Measurements from ENCODE around the gene MAT1A. TPM values are rescaled to one million over a fixed set of nuclear protein-coding genes. Genes with fewer than 3 reads are reported as not detected.

Gene MAT1A
- total and polyA plus RNA-seq, 2 of the 13 experiments (the other 11 are each of a cell fraction or from before 2014, with no cell fraction given), result 57.1 to 76.9 TPM

GRCh38 chr10:80261316-80262030 lies 28.0 kb downstream of the MAT1A start:
- intact Hi-C loops (cut with micrococcal nuclease; ENCODE audit: unreplicated experiment), result loop anchor here (1.0 to 5.0 kb wide), 2 partner anchors 28 to 61 kb away; partner anchors contain the start of gene MAT1A
- FAIRE-seq (no peak), ATAC-seq (peak; percentile 53), DNase-seq (ENCODE audit: low spot score) (peak; percentile 56)
- Histone ChIP-seq H3K4me1 (ENCODE audit: insufficient read depth, low read length) (peaks cover 78% of the 10 kb centered on the region), H2AFZ (ENCODE audit: low read length) (no peak overlapping the region), H3K4me2 (ENCODE audit: low read depth, low read length) (no peak overlapping the region), H3K4me3 (replicated peaks in 1 of 3; ENCODE audit: insufficient read depth in 1 of 3, low read depth in 2 of 3, low read length in 3 of 3) (no peak overlapping the region), H3K79me2 (ENCODE audit: insufficient read depth, low read length) (no peaks in the 10 kb centered on the region), H3K27ac (ENCODE audit: extremely low read length, insufficient read depth, low read length) (no peak overlapping the region), H3K9me3 (ENCODE audit: low read length) (peaks cover 7% of the 10 kb centered on the region), H3K9ac (ENCODE audit: insufficient read depth, low read depth, low read length) (no peak overlapping the region), H4K20me1 (ENCODE audit: insufficient read depth, low read length) (no peaks in the 10 kb centered on the region), H3K36me3 (replicated peaks in 1 of 2; ENCODE audit: control insufficient read depth in 1 of 2, insufficient read depth in 2 of 2, low read length in 2 of 2) (no peaks in the 10 kb centered on the region), H3K27me3 (ENCODE audit: control insufficient read depth in 1 of 2, insufficient read depth in 2 of 2, low read length in 2 of 2) (no peaks in the 10 kb centered on the region)
- 100% methylated on average over 3 of the region's 6 CpGs for WGBS (ENCODE audit: low lambda C conversion rate)
- no TSS peak for BruUV-seq (replicated peaks)
- POLR2A ChIA-PET, result interaction anchor here (1.0 to 2.0 kb wide), 5 partner anchors 11 to 147 kb away, joined by 3 to 7 read pairs (median 4); partner anchors contain the start of gene PRXL2A
- in situ Hi-C loops (cut with HindIII; ENCODE audit: extremely low pct_ligation_motif_present, low pct_unique_long_range_greater_than_20kb), result loop anchor here (25.0 kb wide), 1 partner anchor 251 kb away; no protein-coding TSS in a partner anchor
- CTCF ChIA-PET (ENCODE audit: low intra/inter-chr PET ratio, low total read pairs), result interaction anchor here (1.0 to 2.6 kb wide), 3 partner anchors 25 to 117 kb away, joined by 4 to 11 read pairs (median 6); partner anchors contain the start of gene MAT1A
- TF ChIP-seq CAMTA2 (CRISPR knock-in tag; IDR thresholded peaks at IDR 0.05; ENCODE audit: borderline replicate concordance) (no peak), PITX1 (CRISPR knock-in tag; IDR thresholded peaks at IDR 0.05) (no peak), ZNF784 (CRISPR knock-in tag; IDR thresholded peaks at IDR 0.05; ENCODE audit: borderline replicate concordance) (no peak), HNF4G (IDR thresholded peaks at IDR 0.05; ENCODE audit: borderline replicate concordance, low read depth, low read length) (no peak), HNF4G (CRISPR knock-in tag; IDR thresholded peaks at IDR 0.05; ENCODE audit: borderline replicate concordance, low read depth) (no peak), FLYWCH1 (CRISPR knock-in tag; IDR thresholded peaks at IDR 0.05) (no peak), SAP130 (CRISPR knock-in tag; IDR thresholded peaks at IDR 0.05; ENCODE audit: low read depth) (0 out of 2 replicates have a peak, but pooled peaks have one; percentile 34), MTF2 (CRISPR knock-in tag; IDR thresholded peaks at IDR 0.05; ENCODE audit: borderline replicate concordance) (peak; percentile 72; the same call in 1 of the 2 replicates), CREM (IDR thresholded peaks at IDR 0.05) (no peak), CREM (CRISPR knock-in tag; IDR thresholded peaks at IDR 0.05) (no peak), MXD1 (CRISPR knock-in tag; IDR thresholded peaks at IDR 0.05) (no peak), STAG1 (CRISPR knock-in tag; IDR thresholded peaks at IDR 0.05) (peak; percentile 69), ZNF17 (CRISPR knock-in tag; IDR thresholded peaks at IDR 0.05) (no peak), XRCC5 (optimal IDR thresholded peaks at IDR 0.05; ENCODE audit: low read length) (peak; percentile 59), ZNF337 (CRISPR knock-in tag; IDR thresholded peaks at IDR 0.05; ENCODE audit: borderline replicate concordance, low read depth) (no peak), ZNF580 (CRISPR knock-in tag; IDR thresholded peaks at IDR 0.05; ENCODE audit: borderline replicate concordance, low read depth) (no peak), ZNF556 (CRISPR knock-in tag; IDR thresholded peaks at IDR 0.05; ENCODE audit: borderline replicate concordance) (no peak), THYN1 (CRISPR knock-in tag; IDR thresholded peaks at IDR 0.05; ENCODE audit: borderline replicate concordance, low read depth) (no peak), SMC3 (IDR thresholded peaks at IDR 0.05; ENCODE audit: low read length) (0 out of 2 replicates have a peak, but pooled peaks have one; percentile 9), ZFY (CRISPR knock-in tag; IDR thresholded peaks at IDR 0.05) (0 out of 2 replicates have a peak, but pooled peaks have one; percentile 16), KAT7 (CRISPR knock-in tag; IDR thresholded peaks at IDR 0.05; ENCODE audit: borderline replicate concordance) (no peak), MAX (IDR thresholded peaks at IDR 0.05) (no peak), ZSCAN9 (CRISPR knock-in tag; IDR thresholded peaks at IDR 0.05; ENCODE audit: borderline replicate concordance) (no peak), ZNF550 (CRISPR knock-in tag; IDR thresholded peaks at IDR 0.05; ENCODE audit: borderline replicate concordance) (no peak)

Data from HepG2 (cell line).